ENCODE results near the gene FRMPD2. TPM values are rescaled to one million over a fixed set of nuclear protein-coding genes. Genes with fewer than 3 reads are reported as not detected.
A peak's percentile ranks its signal among the peaks of the same experiment; 100 is the strongest.
"Not testable (repeated sequence)": the region's sequence is repeated elsewhere in the genome, so short reads cannot be mapped to it uniquely, and the experiment has no call there.

The FRMPD2 gene
- total RNA-seq, 2 donors from 2014 or later: not detected

DNA sequence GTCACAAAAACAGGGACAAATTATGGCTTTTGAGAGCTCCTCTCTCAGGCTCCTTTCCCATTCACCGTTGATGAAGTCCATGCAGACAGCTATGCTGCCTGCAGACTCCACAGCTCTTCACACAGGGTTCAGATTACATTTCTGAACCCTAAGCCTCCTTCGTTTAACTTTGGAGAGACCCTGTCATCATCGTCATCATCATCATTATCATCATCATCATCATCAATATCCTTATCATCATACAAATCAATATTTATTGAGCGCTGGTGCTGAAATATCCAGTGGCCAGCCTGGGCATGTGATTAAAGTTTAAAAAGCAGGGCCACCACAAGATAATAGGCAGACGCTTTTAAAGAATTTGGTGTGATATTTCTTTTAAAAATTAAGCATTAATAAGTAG lies 66.6 kb downstream of the FRMPD2 start:
- ATAC-seq: no peak
- H3K9me3 Mint-ChIP-seq: no peaks in the 10 kb centered on the region
- peaks cover 8 to 12% of the 10 kb centered on the region in 2 donors for H3K27me3 Mint-ChIP-seq
- no peak for DNase-seq (ENCODE audit: low spot score)
- no peak overlapping the region for H3K27ac Mint-ChIP-seq
- no peaks in the 10 kb centered on the region for H3K4me1 Mint-ChIP-seq (ENCODE audit: low read depth in 2 of 2)
- H3K4me3 Mint-ChIP-seq: no peak overlapping the region
- H3K36me3 Mint-ChIP-seq: no peaks in the 10 kb centered on the region

DNA sequence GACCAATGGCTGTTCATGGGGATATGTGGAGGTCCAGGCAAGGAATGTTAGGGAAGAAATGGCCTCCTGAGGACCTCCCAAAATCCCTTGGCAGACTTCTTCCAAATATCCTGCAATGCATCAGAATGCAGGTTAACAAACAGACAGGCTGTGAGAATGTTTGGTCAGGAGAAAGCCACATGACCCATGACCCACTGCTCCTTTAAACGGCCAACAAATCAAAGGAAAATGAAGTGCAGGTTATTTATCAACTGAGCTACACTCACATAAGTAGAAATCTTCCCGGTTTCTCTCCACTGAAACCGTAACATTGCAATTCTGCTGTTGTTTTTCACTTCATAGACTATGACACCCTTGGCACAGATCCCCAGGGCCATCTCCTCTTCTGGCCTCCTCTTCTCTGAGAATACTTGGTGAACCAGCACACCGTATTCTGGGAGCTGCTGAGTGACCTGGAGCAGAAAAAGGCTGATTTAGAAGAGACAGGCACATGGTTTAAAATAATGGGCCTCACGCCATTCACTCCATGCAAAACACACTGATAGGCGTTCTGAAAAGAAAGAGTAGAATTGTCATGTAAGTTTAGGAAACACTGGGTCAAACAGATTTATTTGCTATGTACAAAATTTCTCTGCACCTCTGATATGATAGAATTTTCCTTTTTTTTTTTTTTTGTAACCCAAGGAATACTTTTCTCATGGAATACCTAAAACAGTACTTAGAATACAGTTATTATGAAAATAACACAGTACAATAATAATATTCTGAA lies 67.8 kb downstream of the FRMPD2 start:
- Mint-ChIP-seq H3K4me1 (ENCODE audit: low read depth in 2 of 2) (no peaks in the 10 kb centered on the region), H3K27me3 (peaks cover 8 to 12% of the 10 kb centered on the region in 2 donors), H3K9me3 (no peaks in the 10 kb centered on the region), H3K4me3 (no peak overlapping the region), H3K27ac (no peak overlapping the region), H3K36me3 (no peaks in the 10 kb centered on the region)
- ATAC-seq: no peak
- DNase-seq (ENCODE audit: low spot score): no peak

DNA sequence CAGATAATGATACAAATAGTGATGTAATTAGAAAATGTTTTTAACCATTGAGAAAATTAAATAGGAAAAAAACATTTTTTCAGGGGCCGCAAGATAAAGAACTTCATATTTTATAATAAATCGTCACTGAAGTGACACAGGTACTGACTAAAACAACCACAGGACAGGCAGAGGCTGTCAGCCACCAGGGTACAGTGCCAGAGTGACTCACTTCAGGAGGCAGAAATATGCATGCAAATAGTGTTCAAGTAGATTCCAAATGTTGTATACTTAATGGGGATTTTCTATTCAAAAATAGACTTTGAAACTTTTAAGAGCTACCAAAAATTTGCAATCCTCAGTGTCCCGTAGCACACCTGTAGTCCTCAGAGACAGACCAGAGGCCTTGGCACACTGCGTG lies 68.6 kb downstream of the FRMPD2 start:
- no peak for DNase-seq (ENCODE audit: low spot score)
- peaks cover 8 to 11% of the 10 kb centered on the region in 2 donors for H3K27me3 Mint-ChIP-seq
- no peaks in the 10 kb centered on the region for H3K9me3 Mint-ChIP-seq
- ATAC-seq: no peak
- H3K4me3 Mint-ChIP-seq: no peak overlapping the region
- H3K36me3 Mint-ChIP-seq: no peaks in the 10 kb centered on the region
- H3K4me1 Mint-ChIP-seq (ENCODE audit: low read depth in 2 of 2): no peaks in the 10 kb centered on the region
- no peak overlapping the region for H3K27ac Mint-ChIP-seq

DNA sequence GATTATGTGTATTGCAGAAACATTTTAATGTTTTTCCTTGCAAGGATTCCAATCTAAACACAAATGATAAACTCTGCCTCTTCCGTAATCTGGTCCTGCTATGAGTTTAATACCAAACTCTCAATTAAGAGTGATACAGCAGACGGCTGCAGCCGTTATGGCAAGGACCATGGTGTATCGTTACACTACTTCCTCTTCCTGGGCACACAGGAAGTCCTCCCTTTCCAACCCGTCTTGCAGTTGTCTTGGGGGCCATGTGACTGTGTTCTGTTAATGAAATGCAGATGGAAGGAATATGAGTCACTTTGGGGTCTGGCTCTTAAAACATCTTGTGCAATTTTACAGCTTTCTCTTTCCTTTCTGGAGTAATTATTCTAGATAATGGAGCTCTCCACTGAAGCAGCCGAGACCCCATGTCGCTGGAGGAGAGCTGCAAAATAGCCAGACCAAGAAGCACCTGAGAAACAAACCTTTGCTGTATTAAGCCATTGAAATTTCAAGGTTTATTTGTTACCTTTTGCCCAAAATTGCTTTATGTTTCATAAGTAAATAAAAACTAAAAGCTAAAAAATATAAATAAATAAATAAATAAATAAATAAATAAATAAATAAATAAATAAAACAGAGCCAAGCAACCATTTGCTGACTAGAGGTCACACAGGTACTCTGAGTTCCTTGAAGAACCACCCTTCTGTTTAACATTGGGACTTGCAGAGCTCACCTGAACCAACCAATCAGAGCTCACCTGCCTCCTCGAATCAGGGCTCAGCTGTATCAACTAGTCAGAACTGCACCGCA lies 74.7 kb downstream of the FRMPD2 start:
- H3K27me3 Mint-ChIP-seq: peaks cover 10 to 13% of the 10 kb centered on the region in 2 donors
- H3K9me3 Mint-ChIP-seq: peaks cover 2% of the 10 kb centered on the region
- ATAC-seq (no peak), DNase-seq (ENCODE audit: low spot score) (no peak)
- H3K4me3 Mint-ChIP-seq: no peak overlapping the region
- H3K36me3 Mint-ChIP-seq: no peaks in the 10 kb centered on the region
- H3K27ac Mint-ChIP-seq: no peak overlapping the region
- peaks cover 0 to 3% of the 10 kb centered on the region in 2 donors for H3K4me1 Mint-ChIP-seq (ENCODE audit: low read depth in 2 of 2)

DNA sequence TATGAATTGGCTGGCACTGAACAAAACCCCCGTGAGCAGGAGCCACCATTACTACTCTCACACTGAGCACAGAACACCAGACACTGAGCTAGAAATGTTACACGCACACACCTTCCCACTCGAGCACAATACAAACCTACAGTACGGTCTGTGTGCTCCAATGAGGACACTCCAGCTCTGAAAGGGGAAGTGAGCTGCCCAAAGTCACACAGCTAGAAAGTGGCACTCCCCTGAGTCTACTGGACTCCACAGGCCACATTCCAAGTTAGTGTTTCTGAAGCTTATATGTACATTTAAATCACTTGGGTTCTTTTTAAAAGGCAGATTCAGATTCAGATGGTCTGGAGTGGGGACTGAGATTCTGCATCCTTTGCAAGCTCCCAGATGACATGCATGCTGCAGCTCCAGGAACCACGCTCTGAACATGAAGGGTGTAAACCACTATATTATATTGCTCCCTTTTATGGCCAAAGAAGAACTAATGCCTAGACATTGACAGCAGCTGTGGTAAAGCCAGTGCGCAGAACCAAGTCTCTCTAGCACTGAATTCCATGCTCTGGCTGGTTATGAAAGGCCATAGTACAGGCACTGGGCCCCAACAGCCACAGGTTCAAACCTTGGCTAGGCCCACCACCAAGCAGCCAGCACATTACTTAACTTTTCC lies 77.1 kb downstream of the FRMPD2 start:
- Mint-ChIP-seq H3K4me3 (no peak overlapping the region), H3K9me3 (peaks cover 2% of the 10 kb centered on the region), H3K4me1 (ENCODE audit: low read depth in 2 of 2) (peaks cover 0 to 3% of the 10 kb centered on the region in 2 donors), H3K27ac (no peak overlapping the region), H3K36me3 (no peaks in the 10 kb centered on the region), H3K27me3 (peaks cover 7 to 13% of the 10 kb centered on the region in 2 donors)
- peak in 1 of 2 donors; percentile 8 for ATAC-seq
- no peak for DNase-seq (ENCODE audit: low spot score)

DNA sequence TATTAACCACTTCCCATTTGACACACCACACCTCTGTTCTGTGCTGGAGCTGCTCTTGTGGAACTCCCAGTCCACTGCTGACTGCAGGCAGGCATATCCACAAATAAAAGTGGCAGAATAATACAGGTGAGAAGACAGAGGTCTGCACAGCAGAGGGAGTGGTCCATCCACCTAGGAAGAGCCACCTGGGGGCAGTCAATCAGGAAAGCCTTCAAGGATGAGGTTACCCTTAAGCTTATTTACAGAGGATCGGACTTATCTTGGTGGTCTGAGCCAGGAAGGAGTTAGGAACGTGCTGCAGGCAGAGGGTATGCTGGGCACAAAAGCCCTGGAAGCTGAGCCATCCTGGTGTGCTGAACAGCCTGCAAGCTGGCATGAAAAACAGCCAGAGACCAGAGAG lies 78.7 kb downstream of the FRMPD2 start:
- peak in 1 of 2 donors; percentile 8 for ATAC-seq
- DNase-seq (ENCODE audit: low spot score): no peak
- H3K9me3 Mint-ChIP-seq: peaks cover 2% of the 10 kb centered on the region
- H3K27ac Mint-ChIP-seq: no peak overlapping the region
- H3K4me1 Mint-ChIP-seq (ENCODE audit: low read depth in 2 of 2): peaks cover 0 to 3% of the 10 kb centered on the region in 2 donors
- H3K27me3 Mint-ChIP-seq: peaks cover 7 to 13% of the 10 kb centered on the region in 2 donors
- H3K36me3 Mint-ChIP-seq: no peaks in the 10 kb centered on the region
- no peak overlapping the region for H3K4me3 Mint-ChIP-seq

DNA sequence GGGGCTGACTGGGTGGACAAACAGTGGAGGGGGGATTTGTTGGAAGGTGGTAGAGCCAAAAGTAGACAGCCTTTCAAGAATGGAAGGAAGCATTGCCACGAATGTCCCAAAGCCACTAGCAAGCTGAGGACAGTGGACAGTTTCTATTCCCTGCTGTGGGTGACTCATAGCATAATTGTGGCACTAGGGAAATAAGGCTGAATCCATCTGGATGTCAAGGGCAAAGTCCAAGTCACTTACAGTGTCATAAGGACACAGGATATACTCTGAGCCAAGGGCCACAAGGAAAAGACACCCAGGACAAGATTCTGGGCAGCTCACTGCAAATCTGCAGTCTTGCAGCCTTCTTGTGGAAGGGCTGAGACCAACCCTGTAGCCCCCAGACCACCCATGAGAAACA lies 79.7 kb downstream of the FRMPD2 start:
- peaks cover 2% of the 10 kb centered on the region for H3K9me3 Mint-ChIP-seq
- DNase-seq (ENCODE audit: low spot score) (no peak), ATAC-seq (no peak)
- peaks cover 7 to 13% of the 10 kb centered on the region in 2 donors for H3K27me3 Mint-ChIP-seq
- no peak overlapping the region for H3K27ac Mint-ChIP-seq
- peaks cover 0 to 3% of the 10 kb centered on the region in 2 donors for H3K4me1 Mint-ChIP-seq (ENCODE audit: low read depth in 2 of 2)
- H3K36me3 Mint-ChIP-seq: no peaks in the 10 kb centered on the region
- H3K4me3 Mint-ChIP-seq: no peak overlapping the region

DNA sequence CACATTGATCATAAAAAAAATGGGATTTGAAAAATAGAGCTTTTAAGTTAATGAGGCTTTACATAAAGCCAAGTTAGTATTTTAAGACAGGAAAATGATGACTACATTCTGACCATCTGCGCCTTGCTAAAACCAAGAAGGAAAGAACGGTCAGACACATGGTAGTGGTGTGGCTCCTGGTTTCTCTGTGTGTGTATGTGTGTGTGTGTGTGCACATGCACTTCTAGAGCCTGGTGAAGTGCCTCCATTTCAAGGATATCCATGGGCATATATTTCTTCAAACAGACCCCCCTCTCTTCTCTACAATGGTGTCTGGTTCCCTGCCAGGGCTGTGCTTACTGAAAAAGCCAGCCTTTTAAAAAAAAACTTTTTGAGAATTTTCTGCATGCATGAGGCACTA lies 80.9 kb downstream of the FRMPD2 start:
- Mint-ChIP-seq H3K4me1 (ENCODE audit: low read depth in 2 of 2) (no peaks in the 10 kb centered on the region), H3K9me3 (no peaks in the 10 kb centered on the region), H3K4me3 (no peak overlapping the region), H3K36me3 (no peaks in the 10 kb centered on the region), H3K27ac (no peak overlapping the region), H3K27me3 (peaks cover 4 to 13% of the 10 kb centered on the region in 2 donors)
- ATAC-seq (no peak), DNase-seq (ENCODE audit: low spot score) (no peak)

DNA sequence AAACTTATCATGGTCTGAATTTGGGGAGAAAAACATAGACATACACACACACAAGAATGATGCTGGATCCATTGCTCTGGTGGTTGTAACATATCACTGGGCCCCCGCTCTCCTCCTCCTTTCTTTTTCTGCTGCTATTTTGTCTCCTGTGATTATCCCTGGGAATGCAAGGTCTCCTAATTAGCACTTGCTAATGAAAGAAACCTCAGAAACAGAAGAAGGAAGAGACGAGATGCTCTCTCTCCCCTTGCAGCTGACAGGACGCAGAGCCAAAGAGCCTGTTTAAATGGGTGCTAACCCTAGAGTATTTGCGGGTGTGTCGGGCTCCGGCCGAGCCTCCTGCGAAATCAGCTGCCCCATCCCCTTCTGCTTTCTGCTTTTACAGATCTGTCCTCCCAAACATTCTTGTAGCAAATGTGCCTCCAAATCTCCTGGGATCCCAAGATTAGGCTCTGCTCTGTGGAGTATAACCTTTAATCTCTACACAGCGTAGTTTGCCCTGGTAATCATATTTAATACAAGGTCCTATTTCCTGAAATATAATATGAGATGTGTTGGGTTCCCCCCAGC lies 81.5 kb downstream of the FRMPD2 start:
- Mint-ChIP-seq H3K27me3 (peaks cover 4 to 13% of the 10 kb centered on the region in 2 donors), H3K9me3 (no peaks in the 10 kb centered on the region), H3K36me3 (no peaks in the 10 kb centered on the region), H3K4me1 (ENCODE audit: low read depth in 2 of 2) (no peaks in the 10 kb centered on the region), H3K27ac (no peak overlapping the region), H3K4me3 (no peak overlapping the region)
- DNase-seq (ENCODE audit: low spot score): no peak
- ATAC-seq: no peak

DNA sequence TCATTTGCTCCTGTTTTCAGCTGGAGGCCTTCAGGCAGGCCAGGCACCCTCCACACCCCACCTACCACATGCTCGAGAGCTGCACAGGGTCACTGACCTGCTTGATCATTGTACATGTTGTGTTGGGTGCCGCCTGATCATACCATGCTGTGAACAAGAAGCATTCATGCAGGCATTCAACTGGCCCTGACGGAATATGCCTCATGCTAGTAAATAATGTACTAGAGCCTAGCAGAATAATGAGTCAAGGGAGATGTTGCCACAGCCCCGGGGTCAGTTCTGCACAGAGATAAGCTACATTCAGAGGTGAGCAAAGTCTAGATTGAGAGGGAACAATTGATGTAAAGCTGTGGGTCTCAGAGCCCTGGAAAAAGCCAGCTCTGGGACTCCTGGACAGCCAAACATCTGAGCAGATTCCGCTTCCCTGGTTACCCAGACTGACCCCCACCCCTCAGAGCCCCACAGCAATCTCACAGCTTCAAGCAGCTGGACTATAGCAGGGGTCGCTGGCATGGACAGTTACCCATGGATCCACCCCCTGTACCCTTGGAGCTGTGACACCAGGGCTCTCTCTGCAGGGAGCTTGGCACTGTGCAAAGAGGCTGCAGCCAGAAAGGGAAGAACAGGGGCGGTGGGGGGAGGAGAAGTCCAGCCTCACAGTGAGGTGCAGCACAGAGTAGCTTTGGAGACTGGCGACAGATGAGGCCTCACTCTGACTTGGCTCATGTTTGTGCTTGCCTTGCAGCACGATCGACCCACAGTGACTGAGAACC lies 86.6 kb downstream of the FRMPD2 start:
- Mint-ChIP-seq H3K27ac (no peak overlapping the region), H3K27me3 (peaks cover 0 to 6% of the 10 kb centered on the region in 2 donors), H3K4me1 (ENCODE audit: low read depth in 2 of 2) (no peaks in the 10 kb centered on the region), H3K4me3 (no peak overlapping the region), H3K9me3 (no peaks in the 10 kb centered on the region), H3K36me3 (no peaks in the 10 kb centered on the region)
- no peak for DNase-seq (ENCODE audit: low spot score)
- ATAC-seq: peak in 1 of 2 donors; percentile 7

DNA sequence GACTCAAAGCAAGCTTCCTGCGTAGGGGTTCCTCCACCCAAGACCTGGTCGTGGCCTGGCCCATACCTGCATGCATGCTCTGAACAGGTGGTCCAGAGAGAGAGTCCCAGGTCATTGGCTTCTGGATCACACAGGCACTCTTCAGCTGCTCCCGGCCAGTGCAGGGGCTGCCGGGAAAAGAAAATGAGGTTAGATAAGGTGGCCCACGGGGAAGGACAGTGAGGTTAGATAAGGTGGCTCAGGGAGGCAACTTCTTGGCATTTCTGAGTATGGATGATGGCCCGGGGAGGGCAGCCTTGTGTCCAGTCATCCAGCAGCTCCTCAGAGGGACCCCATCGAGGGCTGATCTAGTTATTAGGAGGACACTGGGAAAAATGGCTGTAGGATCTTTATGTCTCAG lies 87.4 kb downstream of the FRMPD2 start:
- H3K4me3 Mint-ChIP-seq: no peak overlapping the region
- H3K4me1 Mint-ChIP-seq (ENCODE audit: low read depth in 2 of 2): no peaks in the 10 kb centered on the region
- ATAC-seq (no peak), DNase-seq (ENCODE audit: low spot score) (no peak)
- no peak overlapping the region for H3K27ac Mint-ChIP-seq
- H3K9me3 Mint-ChIP-seq: no peaks in the 10 kb centered on the region
- H3K36me3 Mint-ChIP-seq: no peaks in the 10 kb centered on the region
- peaks cover 0 to 6% of the 10 kb centered on the region in 2 donors for H3K27me3 Mint-ChIP-seq

DNA sequence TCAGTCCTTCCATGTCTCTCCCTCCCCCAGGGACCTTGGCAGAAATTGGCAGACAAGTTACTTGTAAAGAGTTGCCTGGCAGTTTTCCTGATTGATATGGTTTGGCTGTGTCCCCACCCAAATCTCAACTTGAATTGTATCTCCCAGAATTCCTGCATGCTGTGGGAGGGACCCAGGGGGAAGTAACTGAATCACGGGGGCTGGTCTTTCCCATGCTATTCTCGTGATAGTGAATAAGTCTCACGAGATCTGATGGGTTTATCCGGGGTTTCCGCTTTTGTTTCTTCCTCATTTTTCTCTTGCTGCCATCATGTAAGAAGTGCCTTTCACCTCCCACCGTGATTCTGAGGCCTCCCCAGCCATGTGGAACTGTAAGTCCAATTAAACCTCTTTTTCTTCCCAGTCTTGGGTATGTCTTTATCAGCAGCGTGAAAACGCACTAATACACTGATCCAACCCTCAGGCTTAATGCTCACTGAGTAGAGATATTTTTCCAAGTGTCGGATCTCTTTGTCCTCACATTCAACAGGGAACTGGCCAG lies 88.2 kb downstream of the FRMPD2 start:
- H3K4me1 Mint-ChIP-seq (ENCODE audit: low read depth in 2 of 2); H3K27me3 Mint-ChIP-seq; H3K27ac Mint-ChIP-seq; H3K36me3 Mint-ChIP-seq; ATAC-seq; DNase-seq (ENCODE audit: low spot score); H3K4me3 Mint-ChIP-seq; H3K9me3 Mint-ChIP-seq: not testable (repeated sequence)

DNA sequence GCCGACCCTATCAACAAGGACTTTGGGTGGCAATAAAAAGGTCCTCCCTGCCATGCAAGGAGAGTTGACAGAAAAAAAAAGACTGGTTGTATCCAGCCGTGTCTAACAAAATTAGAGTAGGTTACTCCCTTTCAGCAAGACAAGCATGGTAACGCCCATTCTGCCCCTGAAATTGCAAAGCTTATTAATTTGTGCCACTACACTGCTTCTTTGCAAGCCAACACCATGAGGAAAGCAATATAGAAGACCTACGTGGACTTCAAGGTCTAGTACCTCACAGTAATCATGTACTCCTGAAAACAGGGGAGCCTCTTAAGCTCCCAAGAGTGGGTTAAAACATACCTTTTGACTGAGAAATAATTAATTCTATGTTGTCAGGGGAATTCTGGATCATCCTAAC lies 90.3 kb downstream of the FRMPD2 start:
- Mint-ChIP-seq H3K36me3 (no peaks in the 10 kb centered on the region), H3K4me1 (ENCODE audit: low read depth in 2 of 2) (no peaks in the 10 kb centered on the region), H3K4me3 (no peak overlapping the region), H3K27ac (no peak overlapping the region), H3K27me3 (peaks cover 0 to 6% of the 10 kb centered on the region in 2 donors), H3K9me3 (no peaks in the 10 kb centered on the region)
- ATAC-seq: no peak
- no peak for DNase-seq (ENCODE audit: low spot score)
